CD4-positive, alpha-beta T cell (primary cell): ENCODE measurements around the gene CSPG4. TPM values are rescaled to one million over a fixed set of nuclear protein-coding genes. Genes with fewer than 3 reads are reported as not detected.
"Not testable (repeated sequence)": the region's sequence is repeated elsewhere in the genome, so short reads cannot be mapped to it uniquely, and the experiment has no call there.

Experiments
- ATAC-seq: fragments of 200-7000 bp; cut with Tn5 transposase; one replicate; pipeline ENCODE4 v1.10.0; 2022; ENCODE audit warnings: mild to moderate bottlenecking; ENCODE audit not compliant: poor library complexity
- CTCF ChIA-PET: fragments of 350-600 bp; sonication (Branson Sonifier 250); formaldehyde crosslinking; loops from one replicate; lab custom pipeline; 2021; ENCODE audit warnings: antibody characterized with exemption, inconsistent platforms; lab: Charles Lee
- POLR2A ChIA-PET: fragments of 350-600 bp; sonication (Branson Sonifier 250); formaldehyde crosslinking; loops from one replicate; lab custom pipeline; 2021; ENCODE audit warnings: antibody characterized with exemption, inconsistent platforms; lab: Charles Lee
- DNase-seq, 14 experiments: peaks; one replicate each; pipeline ENCODE4 v3.0.0-alpha.2; 2013 to 2020; ENCODE audit warnings: mixed read lengths in 2 of 14
- H3K27ac ChIP-seq, 2 donors: one replicate each; pipeline versions ENCODE4 v1.5.1 to v1.7.0; 2013; ENCODE audit warnings: low read length in 2 of 2, low read depth in 1 of 2, mild to moderate bottlenecking in 1 of 2
- H3K27me3 ChIP-seq, 2 experiments: 1 replicate in 1 of 2; 2 replicates in 1 of 2; pipeline versions ENCODE4 v1.6.1 to v1.7.0; 2013; ENCODE audit warnings: low read length in 2 of 2, control low read depth in 1 of 2, mild to moderate bottlenecking in 1 of 2, moderate library complexity in 1 of 2; ENCODE audit not compliant: insufficient read depth in 2 of 2, control insufficient read depth in 1 of 2
- H3K36me3 ChIP-seq: one replicate; pipeline ENCODE4 v1.6.1; 2013; ENCODE audit warnings: low read length, control low read depth; ENCODE audit not compliant: insufficient read depth
- H3K4me1 ChIP-seq: one replicate; pipeline ENCODE4 v1.6.1; 2013; ENCODE audit warnings: low read length, control low read depth; ENCODE audit not compliant: insufficient read depth
- H3K4me3 ChIP-seq: one replicate; pipeline ENCODE4 v1.5.1; 2013; ENCODE audit warnings: mild to moderate bottlenecking, low read length, moderate library complexity
- H3K9me3 ChIP-seq, 2 experiments: 1 replicate in 1 of 2; 2 replicates in 1 of 2; pipeline versions ENCODE4 v1.6.1 to v1.7.0; 2013; ENCODE audit warnings: low read length in 2 of 2, mild to moderate bottlenecking in 2 of 2, control low read depth in 1 of 2, moderate library complexity in 1 of 2; ENCODE audit not compliant: control insufficient read depth in 1 of 2, insufficient read depth in 1 of 2
- H3K27ac Mint-ChIP-seq: one replicate; pipeline ENCODE4 v1.8.0; 2020; ENCODE audit warnings: mixed read lengths
- H3K27me3 Mint-ChIP-seq: one replicate; pipeline ENCODE4 v1.8.0; 2021; ENCODE audit warnings: mixed read lengths
- H3K36me3 Mint-ChIP-seq: one replicate; pipeline ENCODE4 v1.8.0; 2021; ENCODE audit warnings: low read depth, mixed read lengths
- H3K4me1 Mint-ChIP-seq: one replicate; pipeline ENCODE4 v1.8.0; 2021; ENCODE audit warnings: low read depth, mixed read lengths
- H3K4me3 Mint-ChIP-seq: one replicate; pipeline ENCODE4 v1.8.0; 2020; ENCODE audit warnings: mild to moderate bottlenecking, mixed read lengths
- H3K9me3 Mint-ChIP-seq: one replicate; pipeline ENCODE4 v1.8.0; 2020; ENCODE audit warnings: mixed read lengths
- intact Hi-C, 2 experiments: fragments of 100-400 bp; cut with DNase I in 1 of 2; cut with micrococcal nuclease in 1 of 2; formaldehyde crosslinking; loops; one replicate each; pipeline versions ENCODE4 v1.15.1 to v1.9.0; 2023 to 2025; cut with DNase I, micrococcal nuclease
- total RNA-seq, 174 experiments: library from RNA in 2 of 174; stranded (reverse) in 2 of 174; gene quantifications; one replicate each; pipeline ENCODE4 v1.2.3 and lab custom pipeline; 2021 to 2026
- TF ChIP-seq, protein P1 (sequence below): fragments of 200-600 bp; IDR thresholded peaks from one replicate; pipeline ENCODE4 v1.8.0; 2022; ENCODE audit warnings: antibody characterized with exemption, mild to moderate bottlenecking

Gene CSPG4
- total RNA-seq, 2 experiments from 2014 or later, result not detected

DNA sequence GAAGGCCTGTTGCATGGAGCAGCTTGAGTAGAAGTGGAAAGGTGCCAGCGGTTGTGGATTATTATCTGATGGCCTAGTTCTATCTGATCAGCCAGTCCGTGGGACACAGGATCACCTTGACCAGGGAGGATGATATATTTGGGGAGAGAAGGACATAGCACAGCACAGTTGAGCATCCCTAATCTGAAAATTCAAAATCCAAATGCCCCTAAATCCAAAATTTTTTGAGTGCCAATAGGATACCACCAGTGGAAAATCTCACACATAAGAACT is 6.0 kb downstream of the CSPG4 start:
- Mint-ChIP-seq H3K4me3 (no peak overlapping the region), H3K27ac (no peak overlapping the region), H3K27me3 (peaks cover 3% of the 10 kb centered on the region), H3K4me1 (no peaks in the 10 kb centered on the region), H3K9me3 (no peaks in the 10 kb centered on the region), H3K36me3 (no peaks in the 10 kb centered on the region)
- TF ChIP-seq, protein P1, sequence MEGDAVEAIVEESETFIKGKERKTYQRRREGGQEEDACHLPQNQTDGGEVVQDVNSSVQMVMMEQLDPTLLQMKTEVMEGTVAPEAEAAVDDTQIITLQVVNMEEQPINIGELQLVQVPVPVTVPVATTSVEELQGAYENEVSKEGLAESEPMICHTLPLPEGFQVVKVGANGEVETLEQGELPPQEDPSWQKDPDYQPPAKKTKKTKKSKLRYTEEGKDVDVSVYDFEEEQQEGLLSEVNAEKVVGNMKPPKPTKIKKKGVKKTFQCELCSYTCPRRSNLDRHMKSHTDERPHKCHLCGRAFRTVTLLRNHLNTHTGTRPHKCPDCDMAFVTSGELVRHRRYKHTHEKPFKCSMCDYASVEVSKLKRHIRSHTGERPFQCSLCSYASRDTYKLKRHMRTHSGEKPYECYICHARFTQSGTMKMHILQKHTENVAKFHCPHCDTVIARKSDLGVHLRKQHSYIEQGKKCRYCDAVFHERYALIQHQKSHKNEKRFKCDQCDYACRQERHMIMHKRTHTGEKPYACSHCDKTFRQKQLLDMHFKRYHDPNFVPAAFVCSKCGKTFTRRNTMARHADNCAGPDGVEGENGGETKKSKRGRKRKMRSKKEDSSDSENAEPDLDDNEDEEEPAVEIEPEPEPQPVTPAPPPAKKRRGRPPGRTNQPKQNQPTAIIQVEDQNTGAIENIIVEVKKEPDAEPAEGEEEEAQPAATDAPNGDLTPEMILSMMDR, result no peak
- DNase-seq (no peak), ATAC-seq (no peak)
- ChIA-PET CTCF (no interaction called here), POLR2A (no interaction called here)
- intact Hi-C loops, result no loop called here
- H3K9me3 ChIP-seq, result no peaks in the 10 kb centered on the region
- no peaks in the 10 kb centered on the region for H3K4me1 ChIP-seq
- H3K36me3 ChIP-seq, result no peaks in the 10 kb centered on the region
- no peak overlapping the region for H3K27ac ChIP-seq
- H3K27me3 ChIP-seq, result no peaks in the 10 kb centered on the region
- no peak overlapping the region for H3K4me3 ChIP-seq

GRCh38 chr15:75705854-75706681 is 6.6 kb downstream of the CSPG4 start:
- Mint-ChIP-seq H3K9me3 (no peaks in the 10 kb centered on the region), H3K4me3 (no peak overlapping the region), H3K27ac (no peak overlapping the region), H3K4me1 (no peaks in the 10 kb centered on the region), H3K36me3 (no peaks in the 10 kb centered on the region), H3K27me3 (no peaks in the 10 kb centered on the region)
- Histone ChIP-seq H3K27me3 (no peaks in the 10 kb centered on the region), H3K36me3 (no peaks in the 10 kb centered on the region), H3K9me3 (no peaks in the 10 kb centered on the region), H3K27ac (no peak overlapping the region), H3K4me1 (no peaks in the 10 kb centered on the region), H3K4me3 (no peak overlapping the region)
- TF ChIP-seq, protein P1, result no peak
- no peak for DNase-seq
- intact Hi-C loops, result no loop called here
- CTCF ChIA-PET, result interaction anchor here (0.5 kb wide), 1 partner anchor 188 kb away, joined by 3 read pairs; no protein-coding TSS in a partner anchor
- no peak for ATAC-seq
- POLR2A ChIA-PET, result no interaction called here

DNA sequence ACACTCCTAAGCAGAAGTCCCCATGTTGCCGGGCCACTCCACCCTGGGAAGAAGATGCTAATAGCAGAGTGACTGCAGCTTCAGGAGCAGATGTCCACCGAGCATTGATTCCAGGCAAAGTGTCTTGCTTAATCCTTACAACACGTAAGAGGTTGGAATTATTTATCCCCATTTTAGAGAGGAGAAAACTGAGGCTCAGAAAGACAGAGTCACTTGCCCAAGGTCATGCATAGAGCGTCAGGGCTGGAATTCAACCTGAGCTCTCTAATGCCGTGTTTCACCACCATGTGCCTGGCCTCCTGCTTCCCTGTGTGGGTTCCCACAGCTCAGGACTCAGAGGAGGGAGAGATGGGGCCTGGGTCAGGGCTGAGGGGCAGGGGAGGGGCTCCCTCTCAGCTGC is 7.3 kb downstream of the CSPG4 start:
- POLR2A ChIA-PET, H3K36me3 Mint-ChIP-seq, H3K4me3 Mint-ChIP-seq, H3K27me3 ChIP-seq, ATAC-seq, H3K9me3 ChIP-seq, H3K9me3 Mint-ChIP-seq, H3K4me1 ChIP-seq, H3K36me3 ChIP-seq, H3K4me1 Mint-ChIP-seq, H3K27me3 Mint-ChIP-seq, H3K27ac ChIP-seq, DNase-seq, H3K27ac Mint-ChIP-seq, H3K4me3 ChIP-seq, intact Hi-C loops: not testable (repeated sequence)
- CTCF ChIA-PET, result interaction anchor here (0.5 kb wide), 1 partner anchor 187 kb away, joined by 3 read pairs; no protein-coding TSS in a partner anchor

DNA sequence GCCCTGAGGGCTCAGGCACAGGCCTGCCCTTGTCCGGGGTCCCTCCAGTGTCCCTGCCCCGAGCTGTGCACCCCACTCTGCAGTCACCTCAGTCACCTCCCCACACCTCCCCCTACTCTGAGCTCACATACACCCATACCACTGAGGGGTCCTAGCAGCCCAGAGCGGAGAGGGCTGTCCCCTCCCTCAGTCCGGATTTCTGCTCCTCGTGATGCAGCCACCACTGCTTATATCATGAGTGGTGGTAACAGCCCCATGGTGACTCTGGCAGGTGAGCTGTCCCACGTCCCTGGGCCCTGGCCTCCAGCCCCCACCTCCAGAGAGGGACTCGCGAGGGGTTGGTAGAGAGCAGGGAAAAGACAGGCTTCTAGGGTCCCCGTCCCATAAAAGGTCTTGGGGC is 8.0 kb downstream of the CSPG4 start:
- Mint-ChIP-seq H3K36me3 (no peaks in the 10 kb centered on the region), H3K27me3 (no peaks in the 10 kb centered on the region), H3K27ac (no peak overlapping the region), H3K4me3 (no peak overlapping the region), H3K9me3 (no peaks in the 10 kb centered on the region), H3K4me1 (no peaks in the 10 kb centered on the region)
- H3K27me3 ChIP-seq, result no peaks in the 10 kb centered on the region
- ChIA-PET CTCF (no interaction called here), POLR2A (no interaction called here)
- H3K27ac ChIP-seq, result no peak overlapping the region
- intact Hi-C loops, result no loop called here
- no peak for ATAC-seq
- no peaks in the 10 kb centered on the region for H3K9me3 ChIP-seq
- no peak for DNase-seq
- H3K4me3 ChIP-seq, result no peak overlapping the region
- H3K36me3 ChIP-seq, result no peaks in the 10 kb centered on the region
- peaks cover 4% of the 10 kb centered on the region for H3K4me1 ChIP-seq
- TF ChIP-seq, protein P1, result no peak
